ENCODE measurements around the gene RTN4RL1. TPM values are rescaled to one million over a fixed set of nuclear protein-coding genes. Genes with fewer than 3 reads are reported as not detected.

The RTN4RL1 gene
- total and polyA plus RNA-seq, 2 of the 13 experiments (the other 11 are each of a cell fraction or from before 2014, with no cell fraction given) = 0.01 TPM; not detected in 1

- TF ChIP-seq MAFK (conservative IDR thresholded peaks at IDR 0.05 in 1 of 2, IDR thresholded peaks at IDR 0.05 in 1 of 2; ENCODE audit: low read length in 2 of 2) = no peak
- TF ChIP-seq E2F5 (CRISPR knock-in tag; conservative IDR thresholded peaks at IDR 0.05) = no peak
- 0 out of 2 replicates have a peak, but pooled peaks have one; percentile 38 for TF ChIP-seq ZNF674 (CRISPR knock-in tag; IDR thresholded peaks at IDR 0.05; ENCODE audit: low read depth)
- TF ChIP-seq KMT2A (CRISPR knock-in tag; IDR thresholded peaks at IDR 0.05) = peak; percentile 69; the same call in 1 of the 2 replicates
- no peak for TF ChIP-seq ATF3 (CRISPR knock-in tag; IDR thresholded peaks at IDR 0.05)
- TF ChIP-seq FOXP1 (IDR thresholded peaks at IDR 0.05) = no peak
- TF ChIP-seq FOXP1 (CRISPR knock-in tag; IDR thresholded peaks at IDR 0.05) = 0 out of 2 replicates have a peak, but pooled peaks have one; percentile 7
- TF ChIP-seq ZNF101 (CRISPR knock-in tag; IDR thresholded peaks at IDR 0.05; ENCODE audit: borderline replicate concordance, low read depth) = no peak
- TF ChIP-seq MXI1 (IDR thresholded peaks at IDR 0.05; ENCODE audit: borderline replicate concordance, low read depth, low read length) = peak; percentile 97
- TF ChIP-seq HDAC2 (CRISPR knock-in tag; IDR thresholded peaks at IDR 0.05) = peak; percentile 50; the same call in 1 of the 2 replicates
- no peak for TF ChIP-seq ZNF44 (CRISPR knock-in tag; IDR thresholded peaks at IDR 0.05)
- TF ChIP-seq HNF4A (CRISPR knock-in tag; IDR thresholded peaks at IDR 0.05) = peak; percentile 26; the same call in 1 of the 2 replicates
- no peak for TF ChIP-seq ZSCAN29 (CRISPR knock-in tag; conservative IDR thresholded peaks at IDR 0.05)
- TF ChIP-seq ZNF260 (CRISPR knock-in tag; IDR thresholded peaks at IDR 0.05; ENCODE audit: borderline replicate concordance, low read depth) = no peak
- no peak; the same call in 1 of the 2 replicates for TF ChIP-seq ZBED4 (CRISPR knock-in tag; IDR thresholded peaks at IDR 0.05; ENCODE audit: borderline replicate concordance)
- no peak; the same call in 1 of the 2 replicates for TF ChIP-seq IRX3 (CRISPR knock-in tag; IDR thresholded peaks at IDR 0.05; ENCODE audit: borderline replicate concordance, low read depth)
- TF ChIP-seq ZNF672 (CRISPR knock-in tag; IDR thresholded peaks at IDR 0.05) = no peak
- no peak for TF ChIP-seq THAP8 (CRISPR knock-in tag; IDR thresholded peaks at IDR 0.05; ENCODE audit: borderline replicate concordance)
- TF ChIP-seq POLR2AphosphoS2 (IDR thresholded peaks at IDR 0.05; ENCODE audit: low read depth, low read length) = no peak
- TF ChIP-seq JUND (CRISPR knock-in tag; IDR thresholded peaks at IDR 0.05) = no peak
- TF ChIP-seq WIZ (CRISPR knock-in tag; IDR thresholded peaks at IDR 0.05) = no peak
- peak; percentile 70; the same call in 1 of the 2 replicates for TF ChIP-seq ZNF232 (CRISPR knock-in tag; IDR thresholded peaks at IDR 0.05; ENCODE audit: borderline replicate concordance)
- peak; percentile 77; the same call in 1 of the 2 replicates for TF ChIP-seq ZNF543 (CRISPR knock-in tag; IDR thresholded peaks at IDR 0.05)
Observed at GRCh38 chr17:2041561-2042389, 16.6 kb upstream of the RTN4RL1 start, which contains the start of gene OVCA2 (continued).

All from HepG2 (cell line).